ENCODE measurements around the gene FBXO48. TPM values are rescaled to one million over a fixed set of nuclear protein-coding genes. Genes with fewer than 3 reads are reported as not detected.

FBXO48 gene
- total RNA-seq, 1 donor from 2014 or later, result 1.7 TPM

DNA sequence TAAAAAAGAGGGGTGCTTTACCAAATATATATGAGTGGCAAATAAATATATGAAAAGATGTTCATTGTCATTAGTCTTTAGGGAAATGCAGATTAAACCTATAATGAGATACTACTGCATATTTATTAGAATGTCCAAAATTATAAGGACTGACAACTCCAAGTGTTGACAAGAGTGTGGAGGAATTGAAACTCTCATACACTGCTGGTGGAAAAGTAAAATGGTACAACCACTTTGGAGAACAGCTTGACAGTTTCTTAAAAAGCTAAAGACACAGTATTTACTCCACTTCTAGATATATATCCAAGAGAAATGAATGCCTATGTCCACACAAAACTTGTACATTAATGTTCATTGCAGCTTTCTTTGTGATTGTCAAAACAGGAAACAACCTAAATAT, 51.6 kb downstream of the FBXO48 start:
- peaks cover 7% of the 10 kb centered on the region for H3K4me1 Mint-ChIP-seq
- no peak overlapping the region for H3K27ac Mint-ChIP-seq (ENCODE audit: unreplicated experiment)
- DNase-seq (ENCODE audit: low read depth, low spot score), result no peak
- H3K36me3 Mint-ChIP-seq (ENCODE audit: low read depth), result no peaks in the 10 kb centered on the region
- H3K27me3 Mint-ChIP-seq (ENCODE audit: low read depth), result peaks cover 7% of the 10 kb centered on the region
- TF ChIP-seq, protein P1, sequence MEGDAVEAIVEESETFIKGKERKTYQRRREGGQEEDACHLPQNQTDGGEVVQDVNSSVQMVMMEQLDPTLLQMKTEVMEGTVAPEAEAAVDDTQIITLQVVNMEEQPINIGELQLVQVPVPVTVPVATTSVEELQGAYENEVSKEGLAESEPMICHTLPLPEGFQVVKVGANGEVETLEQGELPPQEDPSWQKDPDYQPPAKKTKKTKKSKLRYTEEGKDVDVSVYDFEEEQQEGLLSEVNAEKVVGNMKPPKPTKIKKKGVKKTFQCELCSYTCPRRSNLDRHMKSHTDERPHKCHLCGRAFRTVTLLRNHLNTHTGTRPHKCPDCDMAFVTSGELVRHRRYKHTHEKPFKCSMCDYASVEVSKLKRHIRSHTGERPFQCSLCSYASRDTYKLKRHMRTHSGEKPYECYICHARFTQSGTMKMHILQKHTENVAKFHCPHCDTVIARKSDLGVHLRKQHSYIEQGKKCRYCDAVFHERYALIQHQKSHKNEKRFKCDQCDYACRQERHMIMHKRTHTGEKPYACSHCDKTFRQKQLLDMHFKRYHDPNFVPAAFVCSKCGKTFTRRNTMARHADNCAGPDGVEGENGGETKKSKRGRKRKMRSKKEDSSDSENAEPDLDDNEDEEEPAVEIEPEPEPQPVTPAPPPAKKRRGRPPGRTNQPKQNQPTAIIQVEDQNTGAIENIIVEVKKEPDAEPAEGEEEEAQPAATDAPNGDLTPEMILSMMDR (conservative IDR thresholded peaks at IDR 0.05), result no peak
- no peak overlapping the region for H3K4me3 Mint-ChIP-seq
- H3K9me3 Mint-ChIP-seq, result no peaks in the 10 kb centered on the region

DNA sequence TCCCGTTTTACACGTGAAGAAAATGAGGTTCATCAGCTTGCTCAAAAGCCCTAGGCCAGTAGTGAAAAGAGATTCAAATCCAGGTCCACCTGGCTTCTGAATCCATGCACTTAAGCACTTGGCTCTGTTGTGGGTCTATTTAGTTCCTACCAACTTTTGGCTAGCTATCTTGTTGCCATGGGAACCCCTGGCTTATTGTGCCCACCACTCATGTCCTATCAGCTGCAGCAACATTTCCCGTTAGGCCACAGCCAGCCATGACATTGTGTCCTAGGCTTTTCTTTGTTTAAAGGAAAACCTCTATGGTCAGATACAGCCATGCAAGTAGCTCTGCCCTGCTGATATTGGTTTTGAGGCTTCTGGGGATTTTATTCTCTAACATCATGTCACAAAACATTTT, 52.2 kb downstream of the FBXO48 start:
- Mint-ChIP-seq H3K4me1 (peaks cover 7% of the 10 kb centered on the region), H3K9me3 (no peaks in the 10 kb centered on the region), H3K4me3 (no peak overlapping the region), H3K27me3 (ENCODE audit: low read depth) (peaks cover 12% of the 10 kb centered on the region), H3K36me3 (ENCODE audit: low read depth) (no peaks in the 10 kb centered on the region), H3K27ac (ENCODE audit: unreplicated experiment) (no peak overlapping the region)
- DNase-seq (ENCODE audit: low read depth, low spot score), result no peak
- TF ChIP-seq, protein P1 (conservative IDR thresholded peaks at IDR 0.05), result no peak

DNA sequence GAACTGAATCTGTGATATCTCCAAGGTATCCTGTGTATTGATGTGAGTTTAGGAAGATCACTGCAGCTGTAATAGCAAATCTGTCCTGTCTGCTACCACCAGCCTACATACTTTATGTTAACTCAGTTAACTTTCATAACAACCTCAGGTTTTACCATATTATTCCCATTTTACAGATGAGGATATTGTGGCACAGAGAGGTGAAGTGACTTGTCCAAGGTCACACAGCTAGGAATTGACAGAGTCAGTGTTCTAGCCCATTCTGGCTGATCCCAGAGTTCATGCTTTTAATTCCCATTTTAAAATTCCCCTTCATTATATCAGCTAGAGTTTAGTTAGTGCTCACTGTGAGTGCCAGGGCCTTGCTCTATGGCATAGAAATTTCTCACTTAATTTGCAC, 52.6 kb downstream of the FBXO48 start:
- TF ChIP-seq, protein P1 (conservative IDR thresholded peaks at IDR 0.05), result no peak
- Mint-ChIP-seq H3K27me3 (ENCODE audit: low read depth) (peaks cover 16% of the 10 kb centered on the region), H3K4me1 (peaks cover 7% of the 10 kb centered on the region), H3K27ac (ENCODE audit: unreplicated experiment) (no peak overlapping the region), H3K36me3 (ENCODE audit: low read depth) (no peaks in the 10 kb centered on the region), H3K4me3 (no peak overlapping the region), H3K9me3 (no peaks in the 10 kb centered on the region)
- DNase-seq (ENCODE audit: low read depth, low spot score), result no peak

DNA sequence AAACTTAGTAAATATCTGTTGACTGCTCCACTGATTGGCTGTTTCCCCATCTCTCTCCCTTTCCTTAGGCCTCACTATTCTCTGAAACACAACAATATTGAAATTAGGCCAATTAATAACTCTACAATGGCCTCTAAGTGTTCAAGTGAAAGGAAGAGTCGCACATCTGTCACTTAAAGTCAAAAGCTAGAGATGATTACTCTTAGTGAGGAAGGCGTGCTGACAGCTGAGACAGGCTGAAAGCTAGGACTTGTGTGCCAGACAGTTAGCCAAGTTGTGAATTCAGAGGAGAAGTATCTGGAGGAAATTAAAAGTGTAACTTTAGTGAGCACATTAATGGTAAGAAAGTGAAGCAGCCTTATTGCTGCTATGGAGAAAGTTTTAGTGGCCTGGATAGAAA, 53.6 kb downstream of the FBXO48 start:
- Mint-ChIP-seq H3K36me3 (ENCODE audit: low read depth) (no peaks in the 10 kb centered on the region), H3K9me3 (no peaks in the 10 kb centered on the region), H3K4me3 (no peak overlapping the region), H3K4me1 (peaks cover 7% of the 10 kb centered on the region), H3K27ac (ENCODE audit: unreplicated experiment) (no peak overlapping the region), H3K27me3 (ENCODE audit: low read depth) (peaks cover 23% of the 10 kb centered on the region)
- TF ChIP-seq, protein P1 (conservative IDR thresholded peaks at IDR 0.05), result no peak
- DNase-seq (ENCODE audit: low read depth, low spot score), result no peak

DNA sequence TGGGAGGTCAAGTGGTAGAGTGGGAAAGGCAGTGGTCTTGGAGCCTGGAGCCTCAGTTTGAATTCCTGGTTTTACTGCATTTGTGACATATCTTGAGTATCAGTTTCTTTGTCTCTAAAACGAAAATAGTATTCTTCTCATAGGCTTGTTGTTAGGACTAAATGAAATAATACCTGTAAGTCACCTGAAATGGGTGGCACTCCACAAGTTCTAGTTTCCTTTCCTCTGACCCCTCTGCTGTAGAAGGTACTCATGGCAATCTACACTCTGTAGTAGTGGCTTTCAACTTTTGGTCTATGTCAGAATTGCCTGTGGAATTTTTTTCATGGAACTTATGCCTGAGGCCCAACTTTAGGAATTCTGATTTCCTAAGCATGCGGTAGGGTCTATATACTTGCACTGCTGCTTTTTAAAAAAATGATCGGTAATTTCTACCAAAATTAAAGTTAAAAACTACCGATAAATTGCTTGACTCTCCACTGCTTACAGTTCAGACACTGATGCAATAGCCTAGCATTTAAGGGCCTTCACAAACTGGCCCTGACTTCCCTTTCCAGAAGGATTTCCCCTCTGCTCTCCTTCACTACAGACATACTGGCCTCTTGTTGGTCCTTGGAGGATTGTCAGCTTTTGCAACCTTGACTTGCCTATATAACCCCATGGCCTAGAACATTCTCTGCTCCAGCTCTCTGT, 54.8 kb downstream of the FBXO48 start:
- Mint-ChIP-seq H3K4me1 (peaks cover 7% of the 10 kb centered on the region), H3K36me3 (ENCODE audit: low read depth) (no peaks in the 10 kb centered on the region)
- no peak for DNase-seq (ENCODE audit: low read depth, low spot score)

More for the DNA sequence above, 54.8 kb downstream of the FBXO48 start:
- TF ChIP-seq, protein P1 (conservative IDR thresholded peaks at IDR 0.05), result no peak
- Mint-ChIP-seq H3K4me3 (no peak overlapping the region), H3K9me3 (no peaks in the 10 kb centered on the region), H3K27ac (ENCODE audit: unreplicated experiment) (no peak overlapping the region), H3K27me3 (ENCODE audit: low read depth) (peaks cover 26% of the 10 kb centered on the region)
